ENCODE data around the gene CTBP1.

Gene CTBP1

GRCh38 chr4:1217366-1217765 is 31.6 kb downstream of the CTBP1 start:
- TF ChIP-seq ZFX (IDR thresholded peaks at IDR 0.05), result no peak
- TF ChIP-seq, protein P1, sequence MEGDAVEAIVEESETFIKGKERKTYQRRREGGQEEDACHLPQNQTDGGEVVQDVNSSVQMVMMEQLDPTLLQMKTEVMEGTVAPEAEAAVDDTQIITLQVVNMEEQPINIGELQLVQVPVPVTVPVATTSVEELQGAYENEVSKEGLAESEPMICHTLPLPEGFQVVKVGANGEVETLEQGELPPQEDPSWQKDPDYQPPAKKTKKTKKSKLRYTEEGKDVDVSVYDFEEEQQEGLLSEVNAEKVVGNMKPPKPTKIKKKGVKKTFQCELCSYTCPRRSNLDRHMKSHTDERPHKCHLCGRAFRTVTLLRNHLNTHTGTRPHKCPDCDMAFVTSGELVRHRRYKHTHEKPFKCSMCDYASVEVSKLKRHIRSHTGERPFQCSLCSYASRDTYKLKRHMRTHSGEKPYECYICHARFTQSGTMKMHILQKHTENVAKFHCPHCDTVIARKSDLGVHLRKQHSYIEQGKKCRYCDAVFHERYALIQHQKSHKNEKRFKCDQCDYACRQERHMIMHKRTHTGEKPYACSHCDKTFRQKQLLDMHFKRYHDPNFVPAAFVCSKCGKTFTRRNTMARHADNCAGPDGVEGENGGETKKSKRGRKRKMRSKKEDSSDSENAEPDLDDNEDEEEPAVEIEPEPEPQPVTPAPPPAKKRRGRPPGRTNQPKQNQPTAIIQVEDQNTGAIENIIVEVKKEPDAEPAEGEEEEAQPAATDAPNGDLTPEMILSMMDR (conservative IDR thresholded peaks at IDR 0.05), result no peak
- H3K27ac ChIP-seq, result no peak overlapping the region

DNA sequence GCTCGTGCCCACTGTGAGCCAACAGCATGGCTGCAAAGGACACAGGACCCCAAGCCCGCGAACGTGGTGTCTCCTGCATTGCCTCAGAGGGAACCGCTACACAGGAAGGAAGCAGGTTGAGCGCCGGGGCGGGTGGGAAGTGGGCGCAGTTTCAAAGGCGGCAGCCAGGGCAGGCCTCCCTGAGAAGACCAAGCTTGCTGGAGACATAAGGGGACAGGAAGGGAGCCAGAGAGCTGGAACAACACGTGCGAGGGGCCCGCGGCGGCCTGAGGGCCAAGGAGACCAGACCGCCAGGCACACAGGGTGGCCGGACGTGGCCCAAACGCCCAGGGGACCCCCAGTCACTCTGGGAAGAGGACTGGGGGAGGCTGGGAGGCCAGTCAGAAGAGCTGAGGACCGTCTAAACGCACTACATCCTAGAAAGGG is 32.0 kb downstream of the CTBP1 start:
- TF ChIP-seq, protein P1 (conservative IDR thresholded peaks at IDR 0.05), result no peak
- no peak for TF ChIP-seq ZFX (IDR thresholded peaks at IDR 0.05)
- H3K27ac ChIP-seq, result no peak overlapping the region

- H3K27ac ChIP-seq, result no peak overlapping the region
- TF ChIP-seq ZFX (IDR thresholded peaks at IDR 0.05), result no peak
- TF ChIP-seq, protein P1 (conservative IDR thresholded peaks at IDR 0.05), result no peak
These were observed 32.8 kb downstream of the CTBP1 start for GRCh38 chr4:1216076-1216614.

DNA sequence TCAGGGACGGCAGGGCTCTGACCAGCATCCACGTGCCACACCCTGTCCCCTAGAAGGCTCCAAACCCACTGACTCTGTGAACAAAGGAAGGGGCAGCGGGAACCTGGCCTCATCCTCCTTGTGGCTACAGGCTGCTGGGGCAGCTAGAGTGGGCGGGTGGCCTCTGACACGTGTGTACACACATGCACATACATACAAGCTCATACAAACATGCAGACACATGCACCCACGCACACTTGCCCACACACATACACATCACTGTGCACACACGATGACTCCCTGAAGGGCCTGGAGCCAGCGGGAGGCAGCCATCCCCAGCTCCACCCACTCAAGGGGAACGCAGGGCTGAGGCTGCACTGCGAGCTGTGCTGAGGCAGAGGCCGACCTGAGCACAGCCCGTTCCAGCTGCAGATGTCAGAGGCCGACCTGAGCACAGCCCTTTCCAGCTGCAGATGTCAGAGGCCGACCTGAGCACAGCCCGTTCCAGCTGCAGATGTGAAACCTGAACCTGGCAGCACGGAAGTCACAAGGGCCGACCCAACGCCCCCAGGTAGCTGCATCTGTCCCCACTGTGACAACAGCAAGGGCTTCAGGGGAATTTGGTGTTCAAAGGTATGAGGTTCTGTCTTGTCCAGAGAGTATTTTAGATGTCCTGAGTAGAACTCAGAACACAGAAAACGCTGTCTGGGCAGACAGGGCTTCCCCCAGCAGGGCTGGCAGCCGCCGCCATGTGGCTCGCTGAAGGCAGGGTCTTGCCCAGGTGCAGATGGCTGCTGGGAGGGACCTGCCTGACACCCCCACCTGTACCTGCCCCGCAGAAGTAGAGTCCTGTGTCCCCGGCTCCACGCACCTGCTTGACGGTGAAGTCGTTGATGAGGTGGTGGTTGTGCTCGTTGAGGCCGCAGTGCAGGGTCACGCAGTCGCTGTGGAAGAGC is 33.5 kb downstream of the CTBP1 start:
- no peak for TF ChIP-seq ZFX (IDR thresholded peaks at IDR 0.05)
- TF ChIP-seq, protein P1 (conservative IDR thresholded peaks at IDR 0.05), result no peak
- H3K27ac ChIP-seq, result peak overlapping the region; percentile 98

GRCh38 chr4:1214101-1215095 is 34.5 kb downstream of the CTBP1 start:
- H3K27ac ChIP-seq, result peak overlapping the region; percentile 98
- no peak for TF ChIP-seq ZFX (IDR thresholded peaks at IDR 0.05)
- TF ChIP-seq, protein P1 (conservative IDR thresholded peaks at IDR 0.05), result no peak

- TF ChIP-seq, protein P1 (conservative IDR thresholded peaks at IDR 0.05), result no peak
- peak overlapping the region; percentile 98 for H3K27ac ChIP-seq
These were observed 35.5 kb downstream of the CTBP1 start for GRCh38 chr4:1213336-1213995.
